GM21529 (cell line): ENCODE measurements around the gene NRTN.
"Not testable (repeated sequence)": the region's sequence is repeated elsewhere in the genome, so short reads cannot be mapped to it uniquely, and the experiment has no call there.

Source experiments
- ATAC-seq: cut with Tn5 transposase; IDR thresholded peaks from one replicate; pipeline ENCODE4 v1.9.1; 2021; ENCODE audit not compliant: unreplicated experiment

The NRTN gene

GRCh38 chr19:5864725-5865486 lies 60.0 kb downstream of the NRTN start:
- no peak for ATAC-seq

- ATAC-seq = no peak
Measured at GRCh38 chr19:5865772-5866171, 60.9 kb downstream of the NRTN start.

GRCh38 chr19:5867201-5868136 lies 62.6 kb downstream of the NRTN start:
- ATAC-seq = no peak

- no peak for ATAC-seq
Measured at GRCh38 chr19:5870986-5871394, 66.1 kb downstream of the NRTN start.

- ATAC-seq = no peak
Measured at GRCh38 chr19:5873617-5874199, 68.8 kb downstream of the NRTN start.

- ATAC-seq = not testable (repeated sequence)
Measured at GRCh38 chr19:5874496-5874895, 69.6 kb downstream of the NRTN start.

GRCh38 chr19:5877427-5877826 lies 72.6 kb downstream of the NRTN start:
- ATAC-seq = no peak

- no peak for ATAC-seq
Measured at GRCh38 chr19:5877882-5878281, 73.0 kb downstream of the NRTN start.
